K562 (cell line): ENCODE measurements around the gene INSL3. TPM values are rescaled to one million over a fixed set of nuclear protein-coding genes. Genes with fewer than 3 reads are reported as not detected.

Experiments
- ARID3B ChIP-seq: fragments of 250-450 bp; sonication (Bioruptor Pico); IDR thresholded peaks from 2 replicates; pipeline ENCODE4 v1.4.0; 2020; ENCODE audit warnings: borderline replicate concordance
- C11orf30 ChIP-seq: fragments of 450-650 bp; IDR thresholded peaks from 2 replicates; pipeline ENCODE4 v1.6.1; 2016; ENCODE audit warnings: low read depth, mild to moderate bottlenecking
- CBX5 ChIP-seq: IDR thresholded peaks from 2 replicates; pipeline ENCODE4 v1.6.1; 2014; ENCODE audit warnings: low read depth, borderline replicate concordance
- CEBPB ChIP-seq: fragments of 450-650 bp; IDR thresholded peaks from 2 replicates; pipeline ENCODE4 v1.6.1; 2016; ENCODE audit warnings: missing genetic modification characterization, missing compliant biosample characterization
- CREB1 ChIP-seq, 2 experiments: sonication (generic) in 1 of 2; formaldehyde crosslinking in 1 of 2; IDR thresholded peaks; 2 replicates each; pipeline versions ENCODE4 v1.6.1 to v1.8.0; 2012 to 2022; ENCODE audit warnings: inconsistent platforms in 1 of 2, mild to moderate bottlenecking in 1 of 2, missing genetic modification reagents in 1 of 2, moderate library complexity in 1 of 2
- CXXC5 ChIP-seq: fragments of 250-450 bp; sonication (Bioruptor Pico); IDR thresholded peaks from 2 replicates; pipeline ENCODE4 v1.8.0; 2022; ENCODE audit warnings: inconsistent platforms, mild to moderate bottlenecking, moderate library complexity
- ELF4 ChIP-seq: fragments of 450-650 bp; formaldehyde crosslinking; IDR thresholded peaks from 2 replicates; pipeline ENCODE4 v1.4.0; 2022; ENCODE audit warnings: missing genetic modification characterization
- GATAD2A ChIP-seq: fragments of 450-650 bp; IDR thresholded peaks from 2 replicates; pipeline ENCODE4 v1.6.1; 2017
- KLF6 ChIP-seq: fragments of 250-450 bp; sonication (Bioruptor Pico); IDR thresholded peaks from 2 replicates; pipeline ENCODE4 v1.4.0; 2020; ENCODE audit warnings: mild to moderate bottlenecking, moderate library complexity, borderline replicate concordance
- MAZ ChIP-seq, 2 experiments: fragments of 450-650 bp in 1 of 2; sonication (generic) in 1 of 2; formaldehyde crosslinking; IDR thresholded peaks in 1 of 2; conservative IDR thresholded peaks in 1 of 2; 2 replicates each; pipeline versions ENCODE4 v1.4.0 to v1.5.0; 2020; ENCODE audit warnings: mild to moderate bottlenecking in 1 of 2, missing genetic modification reagents in 1 of 2
- MITF ChIP-seq: IDR thresholded peaks from 2 replicates; pipeline ENCODE4 v1.6.1; 2014; ENCODE audit warnings: antibody characterized with exemption
- MXI1 ChIP-seq: IDR thresholded peaks from 2 replicates; pipeline ENCODE4 v1.6.1; 2011; ENCODE audit warnings: low read depth, mild to moderate bottlenecking, improper control_type of control experiment, low read length
- PHF20 ChIP-seq: fragments of 450-650 bp; IDR thresholded peaks from 2 replicates; pipeline ENCODE4 v1.6.1; 2018; ENCODE audit not compliant: partially characterized antibody
- RBM14 ChIP-seq: fragments of 200-400 bp; formaldehyde crosslinking; IDR thresholded peaks from 2 replicates; pipeline ENCODE4 v1.6.1; 2018; ENCODE audit warnings: low read depth, mild to moderate bottlenecking, low read length, moderate library complexity, borderline replicate concordance; ENCODE audit not compliant: insufficient read depth
- RBM34 ChIP-seq: fragments of 200-400 bp; formaldehyde crosslinking; IDR thresholded peaks from 2 replicates; pipeline ENCODE4 v1.6.1; 2018; ENCODE audit warnings: low read length, borderline replicate concordance; ENCODE audit not compliant: insufficient read depth
- SMARCA4 ChIP-seq: fragments of 450-650 bp; IDR thresholded peaks from 2 replicates; pipeline ENCODE4 v1.6.1; 2016
- SMARCB1 ChIP-seq: IDR thresholded peaks from 2 replicates; pipeline ENCODE4 v1.6.1; 2011; ENCODE audit warnings: improper control_type of control experiment, low read depth; ENCODE audit not compliant: insufficient read length
- SRSF7 ChIP-seq: fragments of 200-400 bp; formaldehyde crosslinking; optimal IDR thresholded peaks from 2 replicates; pipeline ENCODE3; 2017; ENCODE audit warnings: mild to moderate bottlenecking, low read depth, low read length
- TBL1XR1 ChIP-seq, 2 experiments: IDR thresholded peaks; 2 replicates each; pipeline ENCODE4 v1.6.1; 2012; ENCODE audit warnings: improper control_type of control experiment in 2 of 2, low read length in 2 of 2, mild to moderate bottlenecking in 1 of 2
- THAP7 ChIP-seq: fragments of 250-450 bp; sonication (Bioruptor Pico); IDR thresholded peaks from 2 replicates; pipeline ENCODE4 v1.5.0; 2021
- ZFX ChIP-seq: sonication (generic); formaldehyde crosslinking; IDR thresholded peaks from 2 replicates; pipeline ENCODE4 v1.8.0; 2022; ENCODE audit warnings: mild to moderate bottlenecking, missing genetic modification reagents, moderate library complexity
- ZNF444 ChIP-seq: fragments of 250-450 bp; sonication (Bioruptor Pico); IDR thresholded peaks from 2 replicates; pipeline ENCODE4 v1.4.0; 2020; ENCODE audit warnings: mild to moderate bottlenecking, moderate library complexity
- ZNF589 ChIP-seq: fragments of 200-800 bp; sonication (Bioruptor generic); IDR thresholded peaks from 2 replicates; pipeline ENCODE4 v1.6.1; 2016; ENCODE audit warnings: low read depth, missing genetic modification characterization, missing compliant biosample characterization
- ZNF644 ChIP-seq: fragments of 200-800 bp; sonication (Bioruptor generic); IDR thresholded peaks from 2 replicates; pipeline ENCODE4 v1.6.1; 2016; ENCODE audit warnings: low read depth, missing genetic modification characterization, missing compliant biosample characterization
- polyA plus RNA-seq, 8 experiments: library from polyadenylated mRNA; depleted of rRNA in 4 of 8; stranded (reverse) in 5 of 8; unstranded in 3 of 8; fragments of >200 nt; fragmentation: Nextera tagmentation in 2 of 8; fragmentation: Illumina TruSeq in 1 of 8; extraction: Ambion mirVana in 2 of 8; extraction: Trizol in 1 of 8; gene quantifications; 2 replicates each; pipeline versions ENCODE4 v1.2.1 to v1.2.3, GENCODE V29; 2011 to 2014; ENCODE audit warnings: inconsistent platforms in 1 of 8, missing spikeins in 1 of 8
- total RNA-seq, 7 experiments: library from RNA; depleted of rRNA in 6 of 7; stranded (reverse); fragments of >200 nt in 6 of 7; fragmentation: Illumina TruSeq in 2 of 7; extraction: Trizol in 2 of 7; gene quantifications; 2 replicates each; pipeline versions ENCODE4 v1.2.1 to v1.2.3, GENCODE V29; 2011 to 2021; ENCODE audit warnings: low replicate concordance in 1 of 7

INSL3 gene
- total and polyA plus RNA-seq, 9 of the 15 experiments (the other 6 are each of a cell fraction or from before 2014, with no cell fraction given), result not detected

DNA sequence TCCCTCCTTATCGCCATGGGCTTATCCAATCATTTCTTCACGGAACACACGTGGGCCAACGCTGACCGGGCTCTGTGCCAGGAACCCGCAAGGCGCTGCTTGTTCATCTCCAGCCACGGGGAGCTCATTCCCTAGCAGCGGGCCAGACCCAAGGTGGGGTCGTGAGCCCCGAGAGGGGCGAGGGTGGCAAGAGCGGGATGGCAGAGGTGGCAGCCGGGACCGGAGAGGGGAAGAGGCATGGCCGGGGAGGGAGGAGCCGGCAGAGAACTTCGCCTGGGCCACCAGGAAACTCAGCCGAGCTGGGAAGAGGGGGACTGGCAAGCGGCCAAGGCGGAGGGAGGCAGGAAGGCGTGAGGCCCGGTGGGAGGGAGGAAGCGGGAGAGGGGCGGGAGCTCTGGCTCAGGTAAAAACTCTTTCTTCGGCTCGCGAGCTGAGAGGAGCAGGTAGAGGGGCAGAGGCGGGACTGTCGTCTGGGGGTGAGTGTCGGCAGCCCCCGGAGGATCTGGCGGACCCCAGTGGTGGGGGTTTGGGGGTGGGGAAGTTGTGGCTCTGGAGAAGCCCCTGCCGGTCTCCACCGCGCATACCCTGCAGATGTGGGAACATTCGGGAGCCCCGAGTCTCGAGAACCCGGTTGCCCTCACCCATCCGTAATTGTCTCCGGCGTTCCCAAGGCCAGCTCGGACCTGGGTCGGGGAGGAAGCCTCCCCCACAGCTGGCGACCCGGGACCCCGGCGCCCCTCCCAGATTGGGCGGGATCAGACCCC lies 26.4 kb downstream of the INSL3 start, which contains the start of gene B3GNT3 (continued):
- TF ChIP-seq MITF, result no peak
- no peak for TF ChIP-seq CREB1 (IDR thresholded peaks at IDR 0.05)
- no peak for TF ChIP-seq CREB1 (CRISPR knock-in tag; IDR thresholded peaks at IDR 0.05)
- TF ChIP-seq SMARCA4, result peak; percentile 53; the same call in 1 of the 2 replicates
- TF ChIP-seq KLF6 (CRISPR knock-in tag), result no peak
- TF ChIP-seq CEBPB (tag), result no peak
- peak; percentile 68 for TF ChIP-seq PHF20
- no peak for TF ChIP-seq TBL1XR1 (IDR thresholded peaks at IDR 0.05; ENCODE audit: low read length in 2 of 2)
- TF ChIP-seq SRSF7, result no peak
- no peak for TF ChIP-seq RBM14
- TF ChIP-seq MXI1, result no peak
- TF ChIP-seq THAP7 (CRISPR knock-in tag), result no peak
- TF ChIP-seq CBX5, result no peak
- TF ChIP-seq SMARCB1, result no peak
- TF ChIP-seq ZNF644 (tag), result no peak
- no peak for TF ChIP-seq ZNF589 (CRISPR knock-in tag)
- TF ChIP-seq GATAD2A, result 0 out of 2 replicates have a peak, but pooled peaks have one; percentile 26
- 0 out of 2 replicates have a peak, but pooled peaks have one; percentile 67 for TF ChIP-seq ELF4 (CRISPR knock-in tag)
- peak; percentile 60 for TF ChIP-seq CXXC5
- TF ChIP-seq ZFX (CRISPR knock-in tag), result no peak
- TF ChIP-seq MAZ (CRISPR knock-in tag; conservative IDR thresholded peaks at IDR 0.05 in 1 of 2, IDR thresholded peaks at IDR 0.05 in 1 of 2), result peak; percentile 67 to 73
- TF ChIP-seq C11orf30, result no peak
- no peak for TF ChIP-seq ARID3B (CRISPR knock-in tag)
- no peak for TF ChIP-seq RBM34
- no peak for TF ChIP-seq ZNF444 (CRISPR knock-in tag)
